Eye (tissue), 1 donor: ENCODE measurements around the gene SLC38A3.
A peak's percentile ranks its signal among the peaks of the same experiment; 100 is the strongest.

Experiments used
- DNase-seq: peaks from one replicate; pipeline ENCODE4 v3.0.0-alpha.2; 2015

Gene SLC38A3

DNA sequence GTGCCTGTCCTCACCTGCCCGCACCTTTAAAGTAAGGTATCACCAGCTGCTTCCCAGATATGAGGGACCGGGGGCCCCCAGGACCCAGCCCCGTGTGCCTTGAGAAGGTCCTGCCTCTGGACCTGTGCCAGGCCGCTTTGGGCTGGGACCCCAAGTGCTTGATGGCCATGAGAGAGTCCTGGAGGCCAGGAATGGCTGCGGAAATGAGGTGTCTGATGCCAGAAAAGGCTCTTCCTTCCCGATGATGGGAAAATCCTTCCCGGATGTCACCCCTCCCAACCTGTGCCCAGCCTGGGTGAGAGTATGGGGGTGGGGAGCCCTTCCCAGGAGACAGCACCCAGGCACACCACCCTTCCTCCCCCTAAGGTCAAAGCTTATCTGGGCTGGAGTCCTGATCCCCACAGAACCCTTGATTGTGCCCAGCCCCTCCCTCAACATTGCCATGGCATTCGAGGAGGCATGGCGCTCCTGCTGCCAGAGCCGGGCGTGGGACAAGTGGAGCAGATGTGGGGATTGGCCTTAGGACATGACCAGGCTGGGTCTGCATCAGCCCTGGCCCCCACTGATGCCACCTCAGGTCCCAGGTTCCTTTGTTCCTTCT, 35.7 kb upstream of the SLC38A3 start:
- DNase-seq: no peak

- DNase-seq: no peak
Observed at GRCh38 chr3:50169858-50170257, 35.2 kb upstream of the SLC38A3 start.

GRCh38 chr3:50170689-50171088, 34.4 kb upstream of the SLC38A3 start:
- DNase-seq: no peak

DNA sequence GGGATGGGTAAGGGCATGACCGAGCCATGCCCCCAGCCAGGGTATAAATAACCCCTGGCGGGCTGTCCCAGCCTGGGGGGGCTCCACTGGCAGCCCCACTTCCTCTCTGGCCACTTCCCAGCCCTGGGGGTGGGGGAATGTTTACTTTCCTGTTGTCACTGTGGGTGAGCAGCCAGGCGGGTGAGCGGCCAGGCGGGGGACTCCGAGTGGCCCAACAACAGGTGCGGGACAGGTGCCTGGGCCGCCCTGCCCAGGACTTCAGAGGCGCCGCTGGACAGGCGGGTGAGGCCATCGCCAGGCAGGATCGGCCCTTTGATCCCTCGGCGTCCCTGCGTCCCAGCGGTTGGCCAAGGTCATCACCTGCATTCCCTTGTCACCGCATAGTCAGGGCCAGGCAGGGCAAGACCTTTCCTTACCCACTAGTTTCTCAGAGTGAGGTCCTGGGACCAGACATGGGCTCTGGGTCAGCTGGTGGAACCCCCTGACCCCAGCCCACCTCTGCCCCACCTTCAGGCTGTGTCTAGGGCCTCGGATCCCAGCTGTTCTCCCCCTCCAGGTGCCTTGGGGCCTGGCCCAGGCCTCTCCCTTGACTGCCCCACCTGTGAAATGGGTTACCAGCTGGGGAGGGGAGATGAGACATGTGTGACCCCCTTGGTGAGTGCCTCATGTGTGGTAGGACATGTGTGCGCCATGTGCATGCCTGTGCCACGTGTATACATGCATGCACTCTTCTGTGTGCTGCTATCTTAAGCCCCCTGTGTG, 33.4 kb upstream of the SLC38A3 start:
- no peak for DNase-seq

DNA sequence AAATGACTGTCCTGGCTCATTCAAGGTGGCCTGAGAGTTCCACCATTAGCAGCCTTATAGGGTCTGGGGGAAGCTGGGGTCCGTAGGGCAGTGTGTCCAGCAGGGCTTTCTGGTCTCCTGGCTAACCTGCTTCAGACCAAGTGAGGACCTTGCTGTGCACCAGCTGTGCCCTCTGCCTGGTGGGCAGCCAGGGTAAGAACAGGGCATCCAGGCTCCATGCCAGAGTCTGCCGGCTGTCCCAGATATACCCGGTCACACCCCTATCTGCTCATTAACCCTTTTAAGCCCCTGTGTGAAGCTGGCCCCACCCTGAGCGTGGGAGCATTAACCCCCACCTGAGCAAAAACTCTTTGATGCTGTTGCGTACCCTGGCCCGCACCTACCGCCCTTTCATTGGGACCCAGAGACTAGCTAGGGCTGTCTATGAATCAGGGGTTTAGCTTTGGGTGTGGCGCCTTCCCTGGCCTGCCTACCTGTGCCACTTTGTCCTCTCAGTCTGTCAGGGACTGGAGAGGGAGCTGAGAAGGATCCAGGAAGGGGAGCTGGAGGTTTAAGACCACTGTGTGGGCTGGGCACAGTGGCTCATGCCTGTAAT, 32.3 kb upstream of the SLC38A3 start:
- DNase-seq: no peak

DNA sequence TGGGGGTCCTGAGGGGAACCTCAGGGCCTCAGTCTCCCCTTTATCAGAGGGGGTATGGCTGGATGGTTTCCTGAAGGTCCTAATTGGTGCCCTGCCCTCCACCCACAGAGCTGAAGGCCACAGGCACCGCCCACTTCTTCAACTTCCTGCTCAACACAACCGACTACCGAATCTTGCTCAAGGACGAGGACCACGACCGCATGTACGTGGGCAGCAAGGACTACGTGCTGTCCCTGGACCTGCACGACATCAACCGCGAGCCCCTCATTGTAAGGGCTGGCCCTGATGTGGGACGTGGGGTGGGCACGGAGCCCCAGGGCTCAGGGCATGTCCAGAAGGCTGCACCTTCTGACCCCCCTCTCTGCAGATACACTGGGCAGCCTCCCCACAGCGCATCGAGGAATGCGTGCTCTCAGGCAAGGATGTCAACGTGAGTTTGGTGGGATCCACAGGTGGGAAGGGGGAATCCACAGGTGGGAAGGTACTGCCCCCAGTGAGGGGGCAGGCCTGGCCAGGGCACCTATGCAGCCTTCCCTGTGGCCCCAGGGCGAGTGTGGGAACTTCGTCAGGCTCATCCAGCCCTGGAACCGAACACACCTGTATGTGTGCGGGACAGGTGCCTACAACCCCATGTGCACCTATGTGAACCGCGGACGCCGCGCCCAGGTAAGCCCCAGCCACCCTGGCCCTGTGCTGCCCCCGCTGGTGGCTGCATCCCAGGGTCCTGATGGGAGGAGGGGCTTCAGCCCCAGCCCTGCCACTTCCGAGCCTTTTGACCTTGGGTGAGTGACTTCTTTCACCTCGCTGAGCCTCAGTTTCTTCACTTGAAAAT, 31.2 kb upstream of the SLC38A3 start:
- no peak for DNase-seq

DNA sequence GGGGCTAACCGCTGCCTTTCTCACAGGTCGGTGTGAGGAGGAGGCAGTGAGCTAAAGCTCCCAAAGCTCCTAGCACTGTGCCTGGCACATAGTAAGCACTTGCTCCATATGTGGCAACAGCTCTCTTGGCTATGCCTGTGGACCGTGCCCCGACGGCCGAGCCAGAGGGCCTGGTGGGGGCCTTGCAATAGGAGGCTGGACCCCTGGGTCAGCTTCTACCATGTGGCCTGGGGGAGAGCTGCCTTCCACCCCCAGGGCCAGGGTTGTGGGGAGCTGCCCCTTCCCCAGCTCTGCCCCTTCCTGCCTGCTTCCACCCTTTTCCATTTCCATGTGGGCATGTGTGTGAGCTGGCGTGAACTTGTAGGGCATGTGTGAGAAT, 30.6 kb upstream of the SLC38A3 start:
- no peak for DNase-seq

- no peak for DNase-seq
Observed at GRCh38 chr3:50174947-50175524, 30.0 kb upstream of the SLC38A3 start.

DNA sequence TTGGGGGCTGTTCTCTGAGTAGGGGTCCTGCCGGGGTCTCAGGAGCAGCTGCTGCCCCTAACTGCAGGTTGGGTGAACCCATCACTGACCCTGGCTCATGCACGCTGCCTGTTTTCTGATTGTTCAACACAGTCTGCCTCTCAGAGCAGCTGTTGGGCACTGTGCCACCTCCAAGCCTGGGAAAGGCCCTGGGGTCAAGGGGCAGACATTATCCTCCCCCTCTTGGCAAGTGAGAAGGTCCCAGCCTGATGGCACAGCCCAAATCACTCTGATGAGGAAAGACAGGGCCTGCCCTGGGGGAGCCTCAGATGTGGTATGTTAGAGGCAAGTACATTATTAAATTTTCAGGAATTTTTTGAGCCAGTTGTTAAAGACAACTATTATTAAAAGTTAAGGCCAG, 27.7 kb upstream of the SLC38A3 start:
- no peak for DNase-seq

- DNase-seq: no peak
Observed at GRCh38 chr3:50179710-50180109, 25.4 kb upstream of the SLC38A3 start.

GRCh38 chr3:50181985-50182384, 23.1 kb upstream of the SLC38A3 start:
- no peak for DNase-seq

DNA sequence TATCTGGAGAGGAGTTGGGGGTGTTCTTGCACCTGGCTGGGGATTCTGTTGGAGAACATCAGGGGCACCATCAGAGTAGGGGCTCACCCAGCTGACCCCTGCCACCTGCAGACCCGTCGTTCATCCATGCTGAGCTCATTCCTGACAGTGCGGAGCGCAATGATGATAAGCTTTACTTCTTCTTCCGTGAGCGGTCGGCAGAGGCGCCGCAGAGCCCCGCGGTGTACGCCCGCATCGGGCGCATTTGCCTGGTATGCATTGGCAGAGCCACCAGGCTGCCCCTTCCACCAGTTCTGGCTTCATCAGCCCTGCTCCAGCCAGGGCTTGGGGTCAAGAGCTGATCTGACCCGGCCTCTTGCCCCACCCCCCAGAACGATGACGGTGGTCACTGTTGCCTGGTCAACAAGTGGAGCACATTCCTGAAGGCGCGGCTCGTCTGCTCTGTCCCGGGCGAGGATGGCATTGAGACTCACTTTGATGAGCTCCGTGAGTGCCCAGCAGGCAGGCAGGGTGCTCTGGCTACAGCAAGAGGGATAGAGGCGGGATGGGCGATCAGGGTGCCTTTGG, 22.5 kb upstream of the SLC38A3 start:
- DNase-seq: no peak

GRCh38 chr3:50183755-50184154, 21.3 kb upstream of the SLC38A3 start:
- DNase-seq: no peak

DNA sequence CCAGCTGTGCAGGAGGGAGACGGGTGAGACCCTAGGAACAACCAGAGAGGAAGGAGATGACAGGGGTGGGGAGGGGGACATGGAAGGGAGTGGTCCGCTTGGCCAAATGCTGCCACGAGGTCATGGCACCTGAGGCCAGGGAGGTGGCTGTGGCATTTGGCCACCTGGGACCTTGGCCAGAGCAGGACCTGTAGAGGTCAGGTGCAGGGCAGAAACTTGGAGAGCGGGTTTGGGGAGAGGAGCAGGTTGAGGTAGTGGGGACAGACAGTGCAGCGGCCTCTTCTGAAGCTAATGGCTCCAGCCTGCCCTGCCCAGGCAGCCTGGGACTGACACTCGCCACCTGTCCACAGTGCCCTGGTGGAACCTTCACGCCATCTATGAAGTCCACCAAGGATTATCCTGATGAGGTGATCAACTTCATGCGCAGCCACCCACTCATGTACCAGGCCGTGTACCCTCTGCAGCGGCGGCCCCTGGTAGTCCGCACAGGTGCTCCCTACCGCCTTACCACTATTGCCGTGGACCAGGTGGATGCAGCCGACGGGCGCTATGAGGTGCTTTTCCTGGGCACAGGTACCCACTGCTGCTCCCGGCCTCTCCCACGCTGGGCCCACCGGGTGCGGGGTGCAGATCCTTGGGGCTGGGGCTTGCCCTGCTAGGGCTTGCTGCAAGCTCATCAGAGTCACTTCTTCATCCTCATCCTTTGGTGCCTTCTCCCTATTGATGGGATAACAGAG, 20.7 kb upstream of the SLC38A3 start:
- DNase-seq: no peak

GRCh38 chr3:50185230-50185629, 19.8 kb upstream of the SLC38A3 start:
- no peak for DNase-seq

DNA sequence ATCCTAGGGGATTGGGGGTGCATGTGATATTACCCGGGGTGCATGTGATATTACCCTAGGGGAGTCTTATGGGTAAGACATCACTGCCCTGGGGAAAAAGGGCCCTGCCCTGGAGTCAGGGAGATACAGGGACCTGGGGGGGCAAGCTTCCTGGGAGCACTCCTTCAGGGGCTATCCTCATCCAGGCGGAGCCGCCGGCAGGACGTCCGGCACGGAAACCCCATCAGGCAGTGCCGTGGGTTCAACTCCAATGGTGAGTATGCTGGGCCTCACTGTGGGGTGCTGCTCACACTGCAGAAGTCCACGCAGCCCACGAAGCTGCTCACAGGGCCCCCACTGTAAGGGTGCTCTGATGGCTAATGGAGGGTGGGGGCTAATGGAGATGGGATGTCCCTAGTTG, 19.0 kb upstream of the SLC38A3 start:
- no peak for DNase-seq

GRCh38 chr3:50187750-50188149, 17.3 kb upstream of the SLC38A3 start:
- no peak for DNase-seq

- DNase-seq: peak; percentile 92
Observed at GRCh38 chr3:50189274-50189673, 15.8 kb upstream of the SLC38A3 start.

GRCh38 chr3:50189989-50190388, 15.1 kb upstream of the SLC38A3 start:
- DNase-seq: no peak

GRCh38 chr3:50190936-50191660, 14.0 kb upstream of the SLC38A3 start, which contains the start of gene GNAT1:
Gene GNAT1, plus strand, starts transcription at chr3:50191610. Its CDS starts 116 bp downstream, at chr3:50191726.
- DNase-seq: no peak

GRCh38 chr3:50192124-50192523, 12.9 kb upstream of the SLC38A3 start:
- no peak for DNase-seq
